ENCODE data around the gene SH2B3.
A peak's percentile ranks its signal among the peaks of the same experiment; 100 is the strongest.

Gene SH2B3

GRCh38 chr12:111434049-111434448, 28.3 kb downstream of the SH2B3 start:
- peak overlapping the region; percentile 59 for H3K9ac ChIP-seq (ENCODE audit: low read length)
- peak; percentile 43 for DNase-seq (ENCODE audit: low read depth)
- H3K4me3 ChIP-seq (ENCODE audit: low read length): peak overlapping the region; percentile 46
- H3K9me3 ChIP-seq (ENCODE audit: control insufficient read depth, low read length): no peaks in the 10 kb centered on the region
- peaks cover 53% of the 10 kb centered on the region for H3K4me1 ChIP-seq (ENCODE audit: control insufficient read depth, insufficient read depth, low read length)
- H3K36me3 ChIP-seq (ENCODE audit: control insufficient read depth, insufficient read depth, low read length, severe bottlenecking): no peaks in the 10 kb centered on the region
- H3K27me3 ChIP-seq (replicated peaks; ENCODE audit: control insufficient read depth, insufficient read depth, low read length): no peaks in the 10 kb centered on the region

GRCh38 chr12:111434680-111435338, 29.1 kb downstream of the SH2B3 start:
- peaks cover 53% of the 10 kb centered on the region for H3K4me1 ChIP-seq (ENCODE audit: control insufficient read depth, insufficient read depth, low read length)
- H3K4me3 ChIP-seq (ENCODE audit: low read length): peak overlapping the region; percentile 46
- DNase-seq (ENCODE audit: low read depth): peak; percentile 69
- no peaks in the 10 kb centered on the region for H3K9me3 ChIP-seq (ENCODE audit: control insufficient read depth, low read length)
- H3K9ac ChIP-seq (ENCODE audit: low read length): peak overlapping the region; percentile 59
- no peaks in the 10 kb centered on the region for H3K36me3 ChIP-seq (ENCODE audit: control insufficient read depth, insufficient read depth, low read length, severe bottlenecking)
- H3K27me3 ChIP-seq (replicated peaks; ENCODE audit: control insufficient read depth, insufficient read depth, low read length): no peaks in the 10 kb centered on the region

GRCh38 chr12:111435661-111436201, 30.0 kb downstream of the SH2B3 start:
- H3K4me3 ChIP-seq (ENCODE audit: low read length): no peak overlapping the region
- no peaks in the 10 kb centered on the region for H3K36me3 ChIP-seq (ENCODE audit: control insufficient read depth, insufficient read depth, low read length, severe bottlenecking)
- H3K9me3 ChIP-seq (ENCODE audit: control insufficient read depth, low read length): no peaks in the 10 kb centered on the region
- H3K9ac ChIP-seq (ENCODE audit: low read length): no peak overlapping the region
- no peak for DNase-seq (ENCODE audit: low read depth)
- no peaks in the 10 kb centered on the region for H3K27me3 ChIP-seq (replicated peaks; ENCODE audit: control insufficient read depth, insufficient read depth, low read length)
- peaks cover 53% of the 10 kb centered on the region for H3K4me1 ChIP-seq (ENCODE audit: control insufficient read depth, insufficient read depth, low read length)

- H3K9ac ChIP-seq (ENCODE audit: low read length): no peak overlapping the region
- no peaks in the 10 kb centered on the region for H3K27me3 ChIP-seq (replicated peaks; ENCODE audit: control insufficient read depth, insufficient read depth, low read length)
- H3K4me1 ChIP-seq (ENCODE audit: control insufficient read depth, insufficient read depth, low read length): peaks cover 53% of the 10 kb centered on the region
- H3K4me3 ChIP-seq (ENCODE audit: low read length): no peak overlapping the region
- DNase-seq (ENCODE audit: low read depth): no peak
- no peaks in the 10 kb centered on the region for H3K36me3 ChIP-seq (ENCODE audit: control insufficient read depth, insufficient read depth, low read length, severe bottlenecking)
- H3K9me3 ChIP-seq (ENCODE audit: control insufficient read depth, low read length): no peaks in the 10 kb centered on the region
Measured at GRCh38 chr12:111436266-111436665, 30.5 kb downstream of the SH2B3 start.

- H3K36me3 ChIP-seq (ENCODE audit: control insufficient read depth, insufficient read depth, low read length, severe bottlenecking): no peaks in the 10 kb centered on the region
- DNase-seq (ENCODE audit: low read depth): no peak
- H3K9me3 ChIP-seq (ENCODE audit: control insufficient read depth, low read length): no peaks in the 10 kb centered on the region
- H3K27me3 ChIP-seq (replicated peaks; ENCODE audit: control insufficient read depth, insufficient read depth, low read length): no peaks in the 10 kb centered on the region
- peaks cover 48% of the 10 kb centered on the region for H3K4me1 ChIP-seq (ENCODE audit: control insufficient read depth, insufficient read depth, low read length)
- H3K4me3 ChIP-seq (ENCODE audit: low read length): no peak overlapping the region
- H3K9ac ChIP-seq (ENCODE audit: low read length): no peak overlapping the region
Measured at GRCh38 chr12:111436811-111437210, 31.1 kb downstream of the SH2B3 start.

GRCh38 chr12:111437816-111438454, 32.2 kb downstream of the SH2B3 start:
- DNase-seq (ENCODE audit: low read depth): peak; percentile 79
- H3K4me3 ChIP-seq (ENCODE audit: low read length): no peak overlapping the region
- H3K9ac ChIP-seq (ENCODE audit: low read length): no peak overlapping the region
- no peaks in the 10 kb centered on the region for H3K27me3 ChIP-seq (replicated peaks; ENCODE audit: control insufficient read depth, insufficient read depth, low read length)
- H3K36me3 ChIP-seq (ENCODE audit: control insufficient read depth, insufficient read depth, low read length, severe bottlenecking): peaks cover 5% of the 10 kb centered on the region
- H3K9me3 ChIP-seq (ENCODE audit: control insufficient read depth, low read length): no peaks in the 10 kb centered on the region
- H3K4me1 ChIP-seq (ENCODE audit: control insufficient read depth, insufficient read depth, low read length): peaks cover 41% of the 10 kb centered on the region

GRCh38 chr12:111438481-111438880, 32.8 kb downstream of the SH2B3 start:
- DNase-seq (ENCODE audit: low read depth): peak; percentile 17
- no peaks in the 10 kb centered on the region for H3K27me3 ChIP-seq (replicated peaks; ENCODE audit: control insufficient read depth, insufficient read depth, low read length)
- peaks cover 47% of the 10 kb centered on the region for H3K4me1 ChIP-seq (ENCODE audit: control insufficient read depth, insufficient read depth, low read length)
- H3K4me3 ChIP-seq (ENCODE audit: low read length): no peak overlapping the region
- no peaks in the 10 kb centered on the region for H3K9me3 ChIP-seq (ENCODE audit: control insufficient read depth, low read length)
- no peak overlapping the region for H3K9ac ChIP-seq (ENCODE audit: low read length)
- peaks cover 10% of the 10 kb centered on the region for H3K36me3 ChIP-seq (ENCODE audit: control insufficient read depth, insufficient read depth, low read length, severe bottlenecking)

GRCh38 chr12:111439657-111440151, 34.0 kb downstream of the SH2B3 start:
- Histone ChIP-seq H3K27me3 (replicated peaks; ENCODE audit: control insufficient read depth, insufficient read depth, low read length) (no peaks in the 10 kb centered on the region), H3K36me3 (ENCODE audit: control insufficient read depth, insufficient read depth, low read length, severe bottlenecking) (peaks cover 12% of the 10 kb centered on the region)
- DNase-seq (ENCODE audit: low read depth): no peak

GRCh38 chr12:111440152-111440551, 34.4 kb downstream of the SH2B3 start:
- peaks cover 12% of the 10 kb centered on the region for H3K36me3 ChIP-seq (ENCODE audit: control insufficient read depth, insufficient read depth, low read length, severe bottlenecking)
- H3K27me3 ChIP-seq (replicated peaks; ENCODE audit: control insufficient read depth, insufficient read depth, low read length): no peaks in the 10 kb centered on the region
- H3K4me1 ChIP-seq (ENCODE audit: control insufficient read depth, insufficient read depth, low read length): peaks cover 42% of the 10 kb centered on the region
- H3K9me3 ChIP-seq (ENCODE audit: control insufficient read depth, low read length): no peaks in the 10 kb centered on the region
- H3K4me3 ChIP-seq (ENCODE audit: low read length): no peak overlapping the region
- DNase-seq (ENCODE audit: low read depth): no peak
- H3K9ac ChIP-seq (ENCODE audit: low read length): no peak overlapping the region

More at GRCh38 chr12:111439657-111440151, 34.0 kb downstream of the SH2B3 start:
- H3K9me3 ChIP-seq (ENCODE audit: control insufficient read depth, low read length): no peaks in the 10 kb centered on the region
- H3K4me3 ChIP-seq (ENCODE audit: low read length): no peak overlapping the region
- no peak overlapping the region for H3K9ac ChIP-seq (ENCODE audit: low read length)
- H3K4me1 ChIP-seq (ENCODE audit: control insufficient read depth, insufficient read depth, low read length): peaks cover 42% of the 10 kb centered on the region

GRCh38 chr12:111440631-111441030, 34.9 kb downstream of the SH2B3 start:
- Histone ChIP-seq H3K9ac (ENCODE audit: low read length) (no peak overlapping the region), H3K9me3 (ENCODE audit: control insufficient read depth, low read length) (no peaks in the 10 kb centered on the region), H3K27me3 (replicated peaks; ENCODE audit: control insufficient read depth, insufficient read depth, low read length) (no peaks in the 10 kb centered on the region), H3K4me3 (ENCODE audit: low read length) (no peak overlapping the region), H3K4me1 (ENCODE audit: control insufficient read depth, insufficient read depth, low read length) (peaks cover 42% of the 10 kb centered on the region), H3K36me3 (ENCODE audit: control insufficient read depth, insufficient read depth, low read length, severe bottlenecking) (peaks cover 15% of the 10 kb centered on the region)
- no peak for DNase-seq (ENCODE audit: low read depth)

- Histone ChIP-seq H3K4me1 (ENCODE audit: control insufficient read depth, insufficient read depth, low read length) (peaks cover 43% of the 10 kb centered on the region), H3K4me3 (ENCODE audit: low read length) (no peak overlapping the region), H3K9ac (ENCODE audit: low read length) (no peak overlapping the region), H3K36me3 (ENCODE audit: control insufficient read depth, insufficient read depth, low read length, severe bottlenecking) (peaks cover 22% of the 10 kb centered on the region), H3K27me3 (replicated peaks; ENCODE audit: control insufficient read depth, insufficient read depth, low read length) (no peaks in the 10 kb centered on the region), H3K9me3 (ENCODE audit: control insufficient read depth, low read length) (no peaks in the 10 kb centered on the region)
- DNase-seq (ENCODE audit: low read depth): no peak
Measured at GRCh38 chr12:111441107-111441928, 35.6 kb downstream of the SH2B3 start.
